ENCODE measurements around the gene LITAFD. TPM values are rescaled to one million over a fixed set of nuclear protein-coding genes. Genes with fewer than 3 reads are reported as not detected.
A peak's percentile ranks its signal among the peaks of the same experiment; 100 is the strongest.

Gene LITAFD
- total and polyA plus RNA-seq, 10 of the 15 experiments (the other 5 are each of a cell fraction or from before 2014, with no cell fraction given): not detected

- Histone ChIP-seq H3K27ac (ENCODE audit: control insufficient read depth, insufficient read depth) (peak overlapping the region; percentile 95), H3K4me1 (ENCODE audit: control insufficient read depth, insufficient read depth, low read length) (peaks cover 49% of the 10 kb centered on the region), H3K4me2 (ENCODE audit: control insufficient read depth, insufficient read depth) (peak overlapping the region; percentile 28; the same call in 1 of the 2 replicates), H3K27me3 (replicated peaks in 1 of 2; ENCODE audit: control insufficient read depth in 2 of 2, insufficient read depth in 2 of 2, low read length in 1 of 2) (no peaks in the 10 kb centered on the region), H2AFZ (ENCODE audit: control insufficient read depth, low read depth, low read length) (no peak overlapping the region), H3K4me3 (no peak overlapping the region), H3K9ac (ENCODE audit: control insufficient read depth, insufficient read depth, low read length) (peak overlapping the region; percentile 21; the same call in 1 of the 2 replicates), H3K9me3 (replicated peaks; ENCODE audit: control insufficient read depth, insufficient read depth, low read length) (peaks cover 3% of the 10 kb centered on the region; the same call in 2 of the 3 replicates), H3K79me2 (ENCODE audit: control insufficient read depth, insufficient read depth, low read length) (peaks cover 10% of the 10 kb centered on the region), H4K20me1 (ENCODE audit: control insufficient read depth, insufficient read depth) (no peaks in the 10 kb centered on the region), H3K36me3 (ENCODE audit: control insufficient read depth in 2 of 2, insufficient read depth in 2 of 2, low read length in 1 of 2) (peaks cover 26 to 34% of the 10 kb centered on the region in 2 experiments)
- intact Hi-C loops (cut with micrococcal nuclease; ENCODE audit: unreplicated experiment) (loop anchor here (2.0 to 5.0 kb wide), 2 partner anchors 73 to 93 kb away; partner anchors contain the start of genes PMM2, TMEM186 and USP7), in situ Hi-C loops (cut with MboI) (no loop called here)
- DNase-seq (ENCODE audit: low read depth, low spot score) (no peak), ATAC-seq (no peak), FAIRE-seq (no peak)
- 91% methylated on average over 14 of the region's 14 CpGs for WGBS (ENCODE audit: insufficient coverage, insufficient replicate concordance, low lambda C conversion rate, missing lambda C conversion rate)
- ChIA-PET RAD21 (ENCODE audit: unreplicated experiment) (interaction anchor here (0.7 to 4.4 kb wide), 11 partner anchors 10 to 245 kb away, joined by 3 to 30 read pairs (median 14); partner anchors contain the start of gene CARHSP1), CTCF (interaction anchor here (1.0 to 4.4 kb wide), 10 partner anchors 10 to 249 kb away, joined by 3 to 43 read pairs (median 13); no protein-coding TSS in a partner anchor), POLR2A (no interaction called here), SMC1A (ENCODE audit: uncharacterized antibody, unreplicated experiment) (interaction anchor here (0.9 to 3.9 kb wide), 10 partner anchors 9 to 265 kb away, joined by 3 to 28 read pairs (median 10); no protein-coding TSS in a partner anchor)
- BruUV-seq (replicated peaks): no TSS peak
- no peak for TF ChIP-seq PRDM15 (CRISPR knock-in tag; IDR thresholded peaks at IDR 0.05)
- no peak for TF ChIP-seq ZSCAN29 (IDR thresholded peaks at IDR 0.05)
- TF ChIP-seq HSF1 (IDR thresholded peaks at IDR 0.05; ENCODE audit: low read depth, low read length): no peak
- 0 out of 2 replicates have a peak, but pooled peaks have one; percentile 23 for TF ChIP-seq ATF2 (IDR thresholded peaks at IDR 0.05; ENCODE audit: low read length)
- TF ChIP-seq ZBTB11 (CRISPR knock-in tag; IDR thresholded peaks at IDR 0.05): no peak
- no peak for TF ChIP-seq RCOR1 (conservative IDR thresholded peaks at IDR 0.05; ENCODE audit: low read depth, low read length)
These were observed 7.9 kb downstream of the LITAFD start for GRCh38 chr16:8889893-8890548.
